Measurements from ENCODE around the gene RBM44. TPM values are rescaled to one million over a fixed set of nuclear protein-coding genes. Genes with fewer than 3 reads are reported as not detected.

RBM44 gene
- total and polyA plus RNA-seq, 12 donors = 0.13 to 0.83 (median 0.32) TPM

- Histone ChIP-seq H3K4me1 (no peaks in the 10 kb centered on the region), H3K4me3 (no peak overlapping the region), H3K27me3 (no peaks in the 10 kb centered on the region), H3K27ac (no peak overlapping the region), H3K9me3 (peaks cover 0 to 19% (median 0%) of the 10 kb centered on the region in 11 donors), H3K36me3 (no peaks in the 10 kb centered on the region)
- WGBS, 2 donors = 91 to 94% methylated on average over 34 of the region's 34 CpGs
- DNase-seq (no peak), ATAC-seq (no peak)
- intact Hi-C loops (cut with DNase I) = no loop called here
- TF ChIP-seq, protein P1, sequence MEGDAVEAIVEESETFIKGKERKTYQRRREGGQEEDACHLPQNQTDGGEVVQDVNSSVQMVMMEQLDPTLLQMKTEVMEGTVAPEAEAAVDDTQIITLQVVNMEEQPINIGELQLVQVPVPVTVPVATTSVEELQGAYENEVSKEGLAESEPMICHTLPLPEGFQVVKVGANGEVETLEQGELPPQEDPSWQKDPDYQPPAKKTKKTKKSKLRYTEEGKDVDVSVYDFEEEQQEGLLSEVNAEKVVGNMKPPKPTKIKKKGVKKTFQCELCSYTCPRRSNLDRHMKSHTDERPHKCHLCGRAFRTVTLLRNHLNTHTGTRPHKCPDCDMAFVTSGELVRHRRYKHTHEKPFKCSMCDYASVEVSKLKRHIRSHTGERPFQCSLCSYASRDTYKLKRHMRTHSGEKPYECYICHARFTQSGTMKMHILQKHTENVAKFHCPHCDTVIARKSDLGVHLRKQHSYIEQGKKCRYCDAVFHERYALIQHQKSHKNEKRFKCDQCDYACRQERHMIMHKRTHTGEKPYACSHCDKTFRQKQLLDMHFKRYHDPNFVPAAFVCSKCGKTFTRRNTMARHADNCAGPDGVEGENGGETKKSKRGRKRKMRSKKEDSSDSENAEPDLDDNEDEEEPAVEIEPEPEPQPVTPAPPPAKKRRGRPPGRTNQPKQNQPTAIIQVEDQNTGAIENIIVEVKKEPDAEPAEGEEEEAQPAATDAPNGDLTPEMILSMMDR (IDR thresholded peaks at IDR 0.05) = no peak
Measured at GRCh38 chr2:237799060-237799428, 465 bp downstream of the RBM44 start.

DNA sequence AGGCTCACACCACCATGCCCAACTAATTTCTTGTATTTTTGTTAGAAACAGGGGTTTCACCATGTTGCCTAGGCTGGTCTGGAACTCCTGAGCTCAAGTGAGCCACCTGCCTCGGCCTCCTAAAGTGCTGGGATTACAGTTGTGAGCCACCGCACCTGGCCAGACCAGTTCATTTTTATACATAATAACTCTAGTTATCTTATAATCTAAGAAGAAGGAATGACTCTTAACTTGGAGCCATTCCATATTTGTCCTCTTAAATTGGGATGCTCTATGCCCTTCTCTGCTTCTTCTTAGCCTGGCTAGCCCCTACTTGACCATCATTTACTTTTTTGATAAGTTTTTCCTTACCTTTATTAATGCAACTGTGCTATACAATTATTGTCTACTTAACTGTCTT, 2.9 kb downstream of the RBM44 start:
- TF ChIP-seq, protein P1 (IDR thresholded peaks at IDR 0.05) = no peak
- Histone ChIP-seq H3K4me3 (no peak overlapping the region), H3K27me3 (no peaks in the 10 kb centered on the region), H3K4me1 (peaks cover 0 to 3% (median 0%) of the 10 kb centered on the region in 9 donors), H3K27ac (no peak overlapping the region), H3K36me3 (no peaks in the 10 kb centered on the region), H3K9me3 (peaks cover 0 to 19% (median 0%) of the 10 kb centered on the region in 11 donors)
- WGBS, 2 donors = 98 to 100% methylated on average over 2 of the region's 2 CpGs
- DNase-seq = no peak
- no peak for ATAC-seq
- intact Hi-C loops (cut with DNase I) = no loop called here

DNA sequence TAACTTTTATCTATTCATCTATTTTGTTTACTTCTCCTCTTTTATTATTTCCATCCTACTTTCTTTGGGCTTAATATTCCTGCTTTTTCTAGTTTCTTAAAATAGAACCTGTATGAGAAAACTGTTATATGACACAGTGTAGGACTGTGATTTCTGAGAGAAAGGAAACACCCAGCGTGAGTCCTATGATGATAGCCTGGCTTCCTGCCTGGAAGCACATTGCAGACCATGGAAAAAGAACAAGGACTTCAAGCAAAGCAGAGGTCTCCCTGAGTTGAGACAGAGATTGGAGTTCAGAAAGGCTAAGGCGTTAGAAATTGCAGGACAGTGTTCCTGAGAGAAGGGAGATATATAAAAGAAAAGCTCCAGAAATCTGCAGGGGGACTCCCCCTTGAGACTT, 7.8 kb downstream of the RBM44 start:
- DNase-seq = peak in 1 of 2 donors; percentile 20
- Histone ChIP-seq H3K27me3 (no peaks in the 10 kb centered on the region), H3K36me3 (no peaks in the 10 kb centered on the region), H3K27ac (no peak overlapping the region), H3K4me3 (no peak overlapping the region), H3K9me3 (no peaks in the 10 kb centered on the region), H3K4me1 (peaks cover 0 to 5% (median 0%) of the 10 kb centered on the region in 9 donors)
- peak in 4 of 8 donors; percentile 66 to 86 (median 77) for ATAC-seq
- 35 to 37% methylated on average over 2 of the region's 2 CpGs for WGBS, 2 donors
- TF ChIP-seq, protein P1 (IDR thresholded peaks at IDR 0.05) = no peak
- intact Hi-C loops (cut with DNase I) = no loop called here

DNA sequence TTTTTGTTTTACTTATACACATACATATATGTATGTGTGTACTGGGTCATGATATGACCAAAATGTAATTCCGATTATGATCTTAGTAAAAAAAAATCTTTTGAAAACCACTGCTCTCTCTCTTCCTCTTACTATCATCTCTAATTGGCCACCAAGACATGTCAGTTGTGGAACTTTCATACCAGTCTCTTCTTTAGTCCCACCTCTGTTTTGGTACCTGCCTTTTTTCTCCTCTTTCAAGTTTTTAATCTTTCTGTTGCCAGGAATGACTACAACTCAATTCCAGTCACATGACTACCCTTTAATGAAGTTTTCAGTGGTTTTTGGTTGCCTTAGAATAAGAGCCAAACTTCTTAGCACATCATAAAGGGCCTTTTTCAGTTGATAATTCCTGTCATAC, 17.1 kb downstream of the RBM44 start:
- H3K4me3 ChIP-seq = no peak overlapping the region
- TF ChIP-seq, protein P1 (IDR thresholded peaks at IDR 0.05) = no peak
- peaks cover 0 to 18% (median 0%) of the 10 kb centered on the region in 9 donors for H3K4me1 ChIP-seq
- ATAC-seq (no peak), DNase-seq (no peak)
- no peaks in the 10 kb centered on the region for H3K27me3 ChIP-seq
- no peaks in the 10 kb centered on the region for H3K36me3 ChIP-seq
- no peak overlapping the region for H3K27ac ChIP-seq
- no peaks in the 10 kb centered on the region for H3K9me3 ChIP-seq
- 89 to 97% methylated on average over 1 of the region's 1 CpG for WGBS, 2 donors
- intact Hi-C loops (cut with DNase I) = no loop called here

Data from heart right ventricle (tissue), 16 donors.